GM13976 (cell line): ENCODE results near the gene SF3B2.
"Not testable (repeated sequence)": the region's sequence is repeated elsewhere in the genome, so short reads cannot be mapped to it uniquely, and the experiment has no call there.

ENCODE experiments used
- DNase-seq: peaks from one replicate; pipeline ENCODE4 v3.0.0; 2012; ENCODE audit warnings: low spot score
- CTCF ChIP-seq: IDR thresholded peaks from 2 replicates; pipeline ENCODE4 v1.5.1; 2012; ENCODE audit warnings: borderline replicate concordance, mild to moderate bottlenecking; ENCODE audit not compliant: insufficient read depth; ENCODE audit errors: extremely low read depth, missing control alignments, control extremely low read depth
- in situ Hi-C: fragments of 300-500 bp; cut with MboI; formaldehyde crosslinking; loops from one replicate; pipeline ENCODE4 v1.12.0; 2022; ENCODE audit warnings: low sequenced_read_pairs, mixed read lengths, inconsistent platforms; ENCODE audit not compliant: unreplicated experiment

Gene SF3B2

DNA sequence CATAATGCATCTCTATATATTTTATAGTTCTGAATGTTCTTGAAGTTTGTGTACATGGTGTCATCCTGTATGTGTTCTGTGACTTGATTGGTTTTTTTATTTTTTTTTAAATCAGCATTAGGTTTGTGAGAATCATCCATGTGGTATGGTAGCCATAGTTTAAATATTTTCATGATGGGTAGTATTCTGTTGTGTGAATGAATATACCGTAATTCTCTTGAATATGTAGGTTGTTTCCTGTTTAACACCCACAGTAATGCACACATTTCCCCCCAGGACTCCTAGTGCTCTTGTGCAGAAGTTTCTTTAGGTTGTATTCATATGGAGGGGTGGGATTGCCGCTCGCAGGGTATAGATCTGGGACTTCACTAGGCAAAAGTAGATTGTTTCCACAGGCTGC, 19.9 kb downstream of the SF3B2 start:
- in situ Hi-C loops: no loop called here
- no peak for TF ChIP-seq CTCF
- DNase-seq: no peak

GRCh38 chr11:66072518-66072917, 20.4 kb downstream of the SF3B2 start:
- in situ Hi-C loops: no loop called here
- no peak for TF ChIP-seq CTCF
- no peak for DNase-seq

DNA sequence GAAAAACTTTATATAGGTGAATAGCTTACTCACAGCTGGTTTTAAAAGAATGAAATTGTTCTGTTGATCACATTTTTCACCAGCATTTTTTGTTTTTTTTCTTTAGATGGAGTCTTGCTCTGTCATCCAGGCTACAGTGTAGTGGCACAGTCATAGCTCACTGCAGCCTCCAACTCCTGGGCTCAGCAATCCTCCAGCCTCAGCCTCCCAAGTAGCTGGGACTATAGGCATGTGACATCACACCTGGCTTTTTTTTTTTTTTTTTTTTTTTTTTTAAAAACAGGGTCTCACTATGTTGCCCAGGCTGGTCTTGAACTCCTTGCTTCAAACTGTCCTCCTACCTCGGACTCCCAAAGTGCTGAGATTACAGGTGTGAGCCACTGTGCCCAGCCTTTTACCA, 21.5 kb downstream of the SF3B2 start:
- no peak for DNase-seq
- no peak for TF ChIP-seq CTCF
- in situ Hi-C loops: no loop called here

GRCh38 chr11:66075273-66075672, 23.1 kb downstream of the SF3B2 start:
- TF ChIP-seq CTCF: no peak
- no peak for DNase-seq
- in situ Hi-C loops: no loop called here

- in situ Hi-C loops: no loop called here
- DNase-seq: no peak
Observed at GRCh38 chr11:66076561-66076960, 24.4 kb downstream of the SF3B2 start.

GRCh38 chr11:66077927-66078326, 25.8 kb downstream of the SF3B2 start:
- in situ Hi-C loops: no loop called here
- DNase-seq: no peak
- no peak for TF ChIP-seq CTCF

More at GRCh38 chr11:66076561-66076960, 24.4 kb downstream of the SF3B2 start:
- no peak for TF ChIP-seq CTCF

DNA sequence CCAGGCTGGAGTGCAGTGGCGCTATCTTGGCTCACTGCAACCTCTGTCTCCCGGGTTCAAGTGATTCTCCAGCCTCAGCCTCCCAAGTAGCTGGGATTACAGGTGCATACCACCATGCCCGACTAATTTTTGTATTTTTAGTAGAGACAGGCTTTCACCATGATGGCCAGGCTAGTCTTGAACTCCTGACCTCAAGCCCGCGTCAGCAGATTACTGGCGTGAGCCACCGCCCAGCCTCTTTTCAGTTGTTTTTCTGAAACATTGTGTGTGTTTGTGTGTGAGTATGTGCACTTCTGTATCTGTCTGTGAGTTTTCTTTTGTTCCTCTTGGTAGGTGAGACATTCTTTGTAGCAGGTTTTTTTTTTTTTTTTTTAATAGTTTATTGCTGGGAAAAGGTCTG, 26.8 kb downstream of the SF3B2 start:
- in situ Hi-C loops, DNase-seq: not testable (repeated sequence)
